HG02678 (cell line): ENCODE data around the gene FMR1.

ENCODE experiments used
- ATAC-seq: cut with Tn5 transposase; IDR thresholded peaks from one replicate; pipeline ENCODE4 v1.9.1; 2021; ENCODE audit warnings: mild to moderate bottlenecking, moderate library complexity; ENCODE audit not compliant: unreplicated experiment

The FMR1 gene

GRCh38 chrX:147911192-147912022 is at the start of gene FMR1:
Gene FMR1 (plus strand): TSS chrX:147911919. CDS start chrX:147912180, 261 bp downstream.
- peak; percentile 87 for ATAC-seq

- ATAC-seq, result peak; percentile 99
Observed at GRCh38 chrX:147875866-147876596, 35.7 kb upstream of the FMR1 start.

GRCh38 chrX:147876849-147877646 is 34.7 kb upstream of the FMR1 start:
- ATAC-seq, result no peak

GRCh38 chrX:147877726-147878125 is 34.0 kb upstream of the FMR1 start:
- ATAC-seq, result no peak

GRCh38 chrX:147884958-147885357 is 26.8 kb upstream of the FMR1 start:
- ATAC-seq, result no peak

GRCh38 chrX:147890756-147891155 is 21.0 kb upstream of the FMR1 start:
- ATAC-seq, result no peak

GRCh38 chrX:147891896-147892295 is 19.8 kb upstream of the FMR1 start:
- no peak for ATAC-seq

GRCh38 chrX:147893741-147894140 is 18.0 kb upstream of the FMR1 start:
- no peak for ATAC-seq

- no peak for ATAC-seq
Observed at GRCh38 chrX:147894366-147894963, 17.3 kb upstream of the FMR1 start.

- ATAC-seq, result no peak
Observed at GRCh38 chrX:147897117-147897516, 14.6 kb upstream of the FMR1 start.

- ATAC-seq, result no peak
Observed at GRCh38 chrX:147898951-147899350, 12.8 kb upstream of the FMR1 start.

- peak; percentile 95 for ATAC-seq
Observed at GRCh38 chrX:147899379-147900114, 12.2 kb upstream of the FMR1 start.

GRCh38 chrX:147900349-147900748 is 11.4 kb upstream of the FMR1 start:
- no peak for ATAC-seq

GRCh38 chrX:147901461-147902126 is 10.1 kb upstream of the FMR1 start:
- no peak for ATAC-seq

- no peak for ATAC-seq
Observed at GRCh38 chrX:147902270-147902669, 9.4 kb upstream of the FMR1 start.

GRCh38 chrX:147908106-147908505 is 3.6 kb upstream of the FMR1 start:
- no peak for ATAC-seq

- ATAC-seq, result no peak
Observed at GRCh38 chrX:147910607-147911006, 1.1 kb upstream of the FMR1 start.

GRCh38 chrX:147912093-147912801 is 528 bp downstream of the FMR1 start:
- peak; percentile 35 for ATAC-seq

GRCh38 chrX:147913570-147913969 is 1.9 kb downstream of the FMR1 start:
- no peak for ATAC-seq
